SH-SY5Y (cell line): Measurements from ENCODE around the gene GTPBP3.

ENCODE experiments used
- GATA2 ChIP-seq: IDR thresholded peaks from 2 replicates; pipeline ENCODE4 v1.6.1; 2011; ENCODE audit warnings: mild to moderate bottlenecking, low read depth, low read length
- GATA3 ChIP-seq: IDR thresholded peaks from 2 replicates; pipeline ENCODE4 v1.6.1; 2011; ENCODE audit warnings: low read depth, mild to moderate bottlenecking, low read length, moderate library complexity

Gene GTPBP3

DNA sequence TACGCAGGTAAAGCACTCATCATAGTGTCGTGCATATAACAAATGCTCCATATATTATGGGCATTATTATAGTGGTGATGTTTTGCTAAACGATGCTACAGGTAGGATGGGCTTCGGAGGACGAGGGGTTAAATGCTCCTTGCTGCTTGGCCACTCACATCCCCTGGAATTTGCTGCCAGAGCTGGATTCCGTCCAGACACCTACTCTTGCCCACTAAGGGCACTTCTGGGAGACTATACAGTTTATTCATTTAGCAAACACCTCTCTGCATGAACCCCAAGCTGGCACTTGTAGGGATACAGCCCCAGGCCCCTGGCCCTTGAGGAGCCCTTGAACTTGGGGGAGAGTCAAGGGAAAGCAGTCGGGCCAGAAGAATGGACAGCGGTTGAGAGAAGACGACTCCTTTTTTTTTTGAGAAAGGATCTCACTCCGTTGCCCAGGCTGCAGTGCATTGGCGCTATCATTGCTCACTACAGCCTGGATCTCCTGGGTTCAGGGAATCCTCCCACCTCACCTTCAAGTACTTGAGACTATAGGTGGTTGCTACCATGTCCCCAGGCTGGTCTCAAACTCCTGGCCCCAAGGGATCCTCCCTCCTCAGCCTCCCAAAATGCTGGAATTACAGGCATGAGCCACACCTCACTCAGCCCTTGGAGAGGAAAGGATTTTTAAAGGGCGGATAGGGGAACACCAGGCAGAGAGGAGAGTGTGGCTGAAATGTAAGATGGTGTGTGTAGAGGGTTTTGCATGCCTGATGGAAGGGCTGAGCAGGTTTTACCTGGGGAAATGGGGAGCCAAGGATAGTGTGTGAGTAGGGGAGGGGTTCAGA is 32.8 kb upstream of the GTPBP3 start:
- TF ChIP-seq GATA3: no peak
- no peak for TF ChIP-seq GATA2

DNA sequence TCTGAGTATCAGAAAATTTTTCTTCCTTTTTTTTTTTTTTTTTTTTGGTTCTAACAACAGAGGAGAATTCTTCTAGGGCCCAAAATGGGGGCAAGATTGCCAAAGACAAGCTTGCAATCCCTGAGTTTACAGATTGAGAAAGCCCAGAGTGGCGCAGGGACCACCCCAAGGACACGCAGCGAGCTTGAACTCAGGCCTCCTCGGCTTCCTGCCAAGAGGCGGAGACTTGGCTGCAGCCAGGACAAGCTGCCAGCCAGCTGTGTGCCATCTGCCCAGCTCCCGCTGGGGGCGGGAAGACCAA is 32.2 kb upstream of the GTPBP3 start:
- TF ChIP-seq GATA2 (no peak), GATA3 (no peak)

DNA sequence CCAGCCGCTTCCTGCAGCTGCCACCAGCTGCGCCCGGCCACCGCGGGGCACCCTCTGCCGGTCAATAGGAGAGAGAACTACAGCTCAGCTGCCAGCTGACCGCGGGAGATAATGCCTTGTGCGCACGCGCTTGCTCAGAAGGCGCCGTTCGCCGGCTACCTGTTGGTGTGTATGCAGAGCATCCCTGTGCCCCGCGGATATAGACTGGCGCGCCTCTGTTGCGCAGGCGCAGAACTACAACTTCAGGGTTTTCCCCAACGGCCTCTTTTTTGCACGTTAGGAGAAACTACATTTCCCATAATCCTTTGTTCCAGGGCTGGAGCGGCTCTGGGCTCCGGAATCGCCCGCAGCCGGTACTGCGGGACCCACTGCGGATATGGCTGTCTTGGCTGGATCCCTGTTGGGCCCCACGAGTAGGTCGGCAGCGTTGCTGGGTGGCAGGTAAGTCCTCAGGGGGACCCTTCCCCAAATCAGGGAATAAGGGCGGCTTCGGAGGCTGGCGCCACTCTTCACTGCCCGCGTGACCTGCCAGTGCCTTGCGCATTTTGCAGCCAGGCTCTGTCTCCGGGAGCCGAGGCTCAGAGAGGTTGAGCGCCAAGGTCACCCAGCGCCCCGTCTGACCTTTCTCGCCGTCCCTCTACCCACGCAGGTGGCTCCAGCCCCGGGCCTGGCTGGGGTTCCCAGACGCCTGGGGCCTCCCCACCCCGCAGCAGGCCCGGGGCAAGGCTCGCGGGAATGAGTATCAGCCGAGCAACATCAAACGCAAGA is 31.7 kb upstream of the GTPBP3 start, which contains the start of gene MRPL34:
TSS of gene MRPL34 (plus strand) at position 356 of the 768 bp plus-strand sequence. CDS start at position 377, 21 bp downstream.
- TF ChIP-seq GATA3: no peak
- peak; percentile 72 for TF ChIP-seq GATA2

DNA sequence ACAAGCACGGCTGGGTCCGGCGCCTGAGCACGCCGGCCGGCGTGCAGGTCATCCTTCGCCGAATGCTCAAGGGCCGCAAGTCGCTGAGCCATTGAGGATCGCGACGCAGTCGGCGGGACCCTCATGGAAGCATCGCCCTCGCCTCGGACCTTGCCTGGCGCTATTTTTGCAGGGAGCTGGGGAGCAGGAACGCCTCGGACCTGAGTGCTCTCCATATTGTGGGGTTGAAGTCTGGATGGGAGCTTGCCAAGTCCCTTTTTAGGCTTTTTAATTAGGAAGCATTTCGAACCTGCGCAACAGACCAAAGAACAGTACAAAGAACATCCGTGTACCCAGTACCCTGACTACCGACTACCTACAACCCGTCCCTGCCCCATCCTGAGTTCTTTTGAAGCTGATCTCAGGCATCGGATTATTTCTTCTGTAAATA is 31.1 kb upstream of the GTPBP3 start:
- no peak for TF ChIP-seq GATA2
- TF ChIP-seq GATA3: no peak

DNA sequence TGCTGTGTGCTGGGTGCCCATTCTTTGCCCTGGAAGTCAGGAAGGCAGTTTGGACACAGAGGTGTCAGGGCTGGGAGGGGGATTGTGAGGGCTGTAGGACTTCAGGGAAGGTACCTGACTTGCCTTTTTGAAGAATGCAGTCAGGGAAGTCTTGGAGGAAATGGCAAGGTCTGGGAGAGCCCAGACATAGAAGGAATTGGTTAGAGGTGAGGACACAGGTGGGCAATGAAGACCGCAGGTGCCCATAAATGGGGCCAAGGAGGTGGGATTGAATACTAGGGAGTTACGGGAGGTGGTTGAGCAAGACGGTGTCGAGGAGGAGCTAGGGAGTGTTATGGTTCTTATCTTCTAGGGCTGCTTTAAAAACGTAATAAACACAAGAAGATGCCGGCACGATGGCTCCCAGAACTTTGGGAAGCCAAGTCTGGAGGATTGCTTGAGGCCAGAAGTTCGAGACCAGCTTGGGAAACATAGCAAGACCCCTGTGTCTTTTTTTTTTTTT is 29.4 kb upstream of the GTPBP3 start:
- TF ChIP-seq GATA3 (no peak), GATA2 (no peak)

DNA sequence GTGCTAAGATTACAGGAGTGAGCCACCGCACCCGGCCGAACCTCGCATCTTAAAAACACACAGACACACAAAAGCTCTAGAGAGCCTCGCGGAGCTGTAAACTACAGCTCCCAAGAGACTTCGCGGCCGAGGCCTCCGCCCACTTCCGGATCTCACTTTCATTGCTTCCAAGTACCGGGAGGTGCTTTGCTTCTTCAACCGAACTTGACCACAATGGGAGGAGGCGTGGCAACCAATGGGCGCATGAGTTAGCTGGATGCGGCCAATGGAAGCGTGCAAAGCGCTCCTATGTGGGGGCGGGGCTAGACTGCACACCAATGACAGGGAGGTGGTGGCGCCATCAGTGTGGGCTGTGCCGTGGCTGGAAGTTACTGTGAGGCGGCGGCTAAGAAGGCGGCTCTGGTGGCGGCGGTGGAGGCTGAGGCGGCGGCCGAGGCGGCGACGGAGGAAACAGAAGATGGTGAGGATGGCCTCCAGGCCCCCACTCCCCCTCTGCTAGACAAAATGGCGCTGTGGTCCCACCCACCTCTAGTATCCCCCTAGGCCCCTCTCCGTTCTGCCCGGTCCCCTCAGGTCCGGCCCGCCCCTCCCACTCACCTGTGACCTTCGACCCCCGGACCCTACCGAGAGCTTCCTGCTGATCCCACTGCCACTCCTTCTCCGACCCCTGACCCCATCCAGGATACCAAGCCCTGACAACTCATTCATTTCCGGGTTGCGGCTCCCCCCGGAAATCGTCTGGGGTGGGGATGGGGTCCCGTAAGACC is 28.0 kb upstream of the GTPBP3 start, which contains the start of gene DDA1:
TSS of gene DDA1 (plus strand) at position 366 of the 767 bp plus-strand sequence. CDS start at position 458, 92 bp downstream.
- TF ChIP-seq GATA2: no peak
- no peak for TF ChIP-seq GATA3

DNA sequence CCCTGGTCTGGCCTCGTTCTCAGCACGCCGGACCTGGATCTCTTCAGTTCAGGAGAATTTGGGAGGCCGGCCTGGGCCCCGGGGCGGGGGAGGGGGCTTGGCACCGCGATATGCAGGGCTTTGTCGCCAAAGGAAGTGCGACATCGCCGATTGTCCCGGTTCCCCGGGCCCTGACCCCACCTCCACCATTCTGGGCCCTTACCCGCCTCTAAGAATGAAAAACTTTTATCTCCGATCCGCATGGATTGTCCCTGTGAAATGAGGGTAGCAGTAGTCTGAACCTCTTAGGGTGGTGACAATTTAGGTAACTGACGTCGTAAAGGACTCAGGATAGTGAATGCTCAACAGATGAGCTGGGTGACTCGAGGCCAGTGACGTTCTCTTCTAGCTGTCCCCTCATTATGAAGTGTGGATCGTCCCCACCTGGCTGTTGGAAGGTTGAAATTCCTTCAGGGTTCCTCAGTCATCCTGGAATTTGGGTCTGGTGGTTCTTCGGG is 27.3 kb upstream of the GTPBP3 start:
- TF ChIP-seq GATA2 (no peak), GATA3 (no peak)

DNA sequence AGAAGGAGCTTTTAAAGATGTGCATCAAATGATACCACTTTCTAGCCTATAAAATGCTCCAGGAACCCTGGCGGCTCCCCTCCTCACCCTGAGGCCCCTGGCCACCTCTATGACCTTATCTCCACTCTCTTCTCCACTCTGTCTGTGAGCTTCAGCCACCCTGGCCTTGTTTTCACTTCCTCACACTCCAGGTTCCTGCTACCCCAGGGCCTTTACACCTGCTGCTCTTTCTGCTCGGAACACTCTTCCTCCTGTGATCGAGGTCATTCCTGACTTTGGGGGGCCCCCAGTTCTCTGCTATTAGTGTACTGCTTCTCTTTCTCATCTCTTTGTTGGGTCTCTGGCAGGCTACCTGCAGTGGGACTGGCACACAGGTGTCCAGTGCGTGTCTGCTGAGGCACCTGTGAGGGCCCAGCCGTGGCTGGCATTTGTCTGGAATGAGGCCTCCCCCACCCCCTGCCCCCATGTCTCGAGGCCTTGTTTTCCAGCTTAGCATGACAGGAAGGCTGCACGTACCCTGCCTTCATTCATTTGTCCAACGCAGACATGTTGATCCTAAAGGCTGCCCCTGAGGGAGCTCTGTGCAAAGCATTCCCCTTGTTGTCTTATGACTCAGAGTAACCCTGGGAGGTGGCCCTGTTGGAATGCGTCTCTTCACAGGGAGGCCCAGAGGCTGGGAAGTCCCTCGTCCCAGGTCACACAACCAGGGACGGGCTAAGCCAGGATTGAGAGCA is 25.7 kb upstream of the GTPBP3 start:
- no peak for TF ChIP-seq GATA3
- TF ChIP-seq GATA2: no peak

DNA sequence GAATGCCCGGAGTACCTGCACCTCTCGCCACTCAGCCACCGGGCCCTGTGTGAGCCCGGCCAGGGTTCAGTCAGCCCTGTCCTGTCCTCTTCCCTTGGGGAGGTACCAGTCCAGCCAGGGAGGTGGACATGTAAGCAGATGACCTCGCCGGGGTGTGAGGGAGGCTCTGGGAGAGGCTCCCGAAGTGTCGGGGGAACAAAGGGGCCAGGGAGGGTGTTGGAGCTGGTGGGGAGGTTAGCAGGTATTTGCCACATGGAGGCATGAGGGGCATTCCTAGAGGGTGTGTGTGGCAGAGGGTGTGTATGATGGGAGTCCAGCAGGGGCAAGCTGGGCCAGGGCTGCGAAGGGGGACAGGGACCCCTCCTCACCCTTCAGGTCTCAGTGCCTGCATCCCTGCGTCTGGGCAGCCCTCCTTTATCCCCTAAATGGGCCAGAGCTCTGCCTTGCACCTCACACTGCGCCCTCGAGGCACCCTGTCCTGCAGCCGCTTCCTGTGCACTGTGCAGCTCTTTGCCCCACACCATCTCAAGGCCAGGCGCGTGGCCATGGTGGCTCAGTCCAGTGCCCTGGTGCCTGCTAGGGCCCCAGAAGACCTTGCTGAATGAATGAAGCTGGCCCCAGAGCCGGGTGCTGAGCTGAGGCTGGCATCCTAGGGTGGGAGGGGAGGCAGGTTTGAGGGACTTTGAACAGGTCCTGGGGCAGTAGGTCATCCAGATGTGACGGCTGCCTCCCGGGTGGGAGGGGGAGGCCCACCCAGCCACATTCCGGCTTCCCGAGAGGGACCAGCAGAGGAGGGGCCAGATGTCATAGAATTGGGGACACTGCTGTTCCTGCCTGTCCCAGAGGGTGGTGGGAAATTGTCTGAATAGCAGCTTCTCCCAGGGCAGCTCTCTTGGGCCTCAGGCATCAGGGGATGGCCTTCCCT is 24.9 kb upstream of the GTPBP3 start:
- TF ChIP-seq GATA3 (no peak), GATA2 (no peak)

DNA sequence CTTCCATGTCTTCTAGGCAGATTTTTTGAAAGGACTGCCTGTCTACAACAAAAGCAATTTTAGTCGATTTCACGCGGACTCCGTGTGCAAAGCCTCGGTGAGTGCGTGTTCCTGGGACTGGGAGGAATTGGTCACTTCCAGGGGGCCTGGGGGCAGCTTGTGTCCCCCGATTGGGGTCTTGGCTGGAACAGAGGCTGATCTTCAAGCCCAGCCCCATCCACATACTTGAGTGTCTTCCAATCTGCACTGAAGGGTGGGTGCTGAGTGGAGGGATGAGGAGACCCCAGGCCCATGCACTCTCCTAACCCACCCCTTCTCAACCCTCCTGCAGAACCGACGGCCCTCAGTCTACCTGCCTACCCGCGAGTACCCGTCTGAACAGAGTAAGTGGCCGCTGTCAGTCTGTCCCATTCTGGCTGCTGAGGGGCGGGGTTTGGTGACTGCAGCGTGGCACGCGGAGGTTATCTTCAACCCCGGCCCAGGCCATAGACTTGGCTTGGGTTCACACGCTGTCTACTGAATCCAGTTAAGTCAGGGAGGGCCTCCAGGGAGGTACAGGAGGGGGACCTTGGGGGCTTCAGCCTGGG is 23.3 kb upstream of the GTPBP3 start:
- TF ChIP-seq GATA3: no peak
- TF ChIP-seq GATA2: no peak

DNA sequence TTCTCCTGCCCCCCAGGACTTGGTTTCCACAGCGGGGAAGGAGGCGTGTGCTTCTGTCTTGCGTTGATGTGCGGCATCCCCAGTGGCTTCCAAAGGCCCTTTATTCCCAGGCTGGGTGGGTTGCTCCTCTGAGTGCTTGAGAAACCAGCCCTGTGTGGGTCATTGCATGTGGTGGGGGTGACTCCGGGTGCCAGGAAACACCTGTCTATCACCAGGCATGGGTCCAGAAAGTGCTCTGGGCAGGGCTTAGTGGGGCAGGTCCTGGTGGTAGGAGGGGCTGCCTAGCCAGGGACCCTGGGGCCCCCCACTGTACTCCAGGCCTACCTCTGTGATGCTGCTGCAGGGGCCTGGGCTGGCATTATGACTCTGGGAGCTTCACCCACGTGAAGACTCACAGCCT is 18.4 kb upstream of the GTPBP3 start:
- TF ChIP-seq GATA3 (no peak), GATA2 (no peak)

DNA sequence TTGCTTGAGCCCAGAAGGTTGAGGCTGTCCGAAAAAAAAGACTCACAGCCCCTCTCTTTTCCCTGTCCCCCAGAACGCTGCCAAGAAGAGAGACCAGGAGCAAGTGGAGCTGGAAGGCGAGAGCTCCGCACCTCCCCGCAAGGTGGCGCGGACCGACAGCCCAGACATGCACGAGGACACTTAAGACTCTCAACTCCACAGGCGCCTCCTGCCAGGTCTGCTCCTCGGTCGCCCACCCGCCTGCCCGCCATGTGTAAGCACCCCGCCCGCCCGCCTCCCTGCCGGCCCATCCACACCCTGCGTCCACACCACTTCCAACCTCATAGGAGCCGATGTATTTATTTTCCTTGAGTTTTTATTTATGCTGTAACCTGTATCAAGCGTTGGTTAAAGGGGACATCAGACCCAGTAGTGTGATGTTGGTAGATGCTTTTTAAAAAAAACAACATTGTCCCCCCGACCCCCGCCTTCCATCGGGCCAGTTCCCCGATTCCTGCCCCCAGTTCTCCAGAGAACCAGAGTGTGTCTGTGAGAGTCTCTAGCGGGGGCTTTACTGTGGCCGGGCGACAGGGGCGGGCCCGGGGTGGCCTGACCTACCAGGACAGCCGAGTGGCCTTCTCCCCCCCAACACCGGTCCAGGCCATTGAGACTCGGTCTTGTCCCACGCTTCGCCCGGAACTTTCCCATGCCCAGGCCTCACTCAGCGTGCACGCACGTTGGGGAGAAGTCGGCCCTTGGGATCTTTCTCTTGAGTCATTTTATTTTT is 17.7 kb upstream of the GTPBP3 start:
- no peak for TF ChIP-seq GATA3
- no peak for TF ChIP-seq GATA2
